NCI-H524 (cell line): ENCODE measurements around the gene MFN2.
"Not testable (repeated sequence)": the region's sequence is repeated elsewhere in the genome, so short reads cannot be mapped to it uniquely, and the experiment has no call there.

Experiments used
- DNase-seq, 2 experiments: peaks; one replicate each; lab custom pipeline; 2025; lab: John Stamatoyannopoulos, UW

The MFN2 gene

GRCh38 chr1:12022036-12022435 is 41.8 kb downstream of the MFN2 start:
- no peak for DNase-seq

GRCh38 chr1:12026586-12026985 is 46.3 kb downstream of the MFN2 start:
- no peak for DNase-seq

GRCh38 chr1:12028248-12028647 is 48.0 kb downstream of the MFN2 start:
- DNase-seq = no peak

- no peak for DNase-seq
Observed at GRCh38 chr1:12028957-12029511, 48.8 kb downstream of the MFN2 start.

- no peak for DNase-seq
Observed at GRCh38 chr1:12029720-12030339, 49.6 kb downstream of the MFN2 start.

GRCh38 chr1:12031039-12031980 is 51.1 kb downstream of the MFN2 start:
- peak in 1 of 2 experiments; percentile 40 for DNase-seq

- DNase-seq = no peak
Observed at GRCh38 chr1:12032161-12032621, 51.9 kb downstream of the MFN2 start.

- not testable (repeated sequence) for DNase-seq
Observed at GRCh38 chr1:12033441-12033840, 53.2 kb downstream of the MFN2 start.

GRCh38 chr1:12034381-12034801 is 54.1 kb downstream of the MFN2 start:
- DNase-seq = no peak

GRCh38 chr1:12035312-12035711 is 55.1 kb downstream of the MFN2 start:
- no peak for DNase-seq

GRCh38 chr1:12037486-12038355 is 57.5 kb downstream of the MFN2 start:
- DNase-seq = no peak

GRCh38 chr1:12038356-12039163 is 58.3 kb downstream of the MFN2 start:
- DNase-seq = no peak

- DNase-seq = no peak
Observed at GRCh38 chr1:12039164-12039525, 58.9 kb downstream of the MFN2 start.

GRCh38 chr1:12039824-12040456 is 59.7 kb downstream of the MFN2 start:
- not testable (repeated sequence) for DNase-seq

- DNase-seq = peak in 1 of 2 experiments; percentile 89
Observed at GRCh38 chr1:12040457-12041051, 60.3 kb downstream of the MFN2 start.

GRCh38 chr1:12044187-12044877 is 64.1 kb downstream of the MFN2 start:
- DNase-seq = not testable (repeated sequence)

- no peak for DNase-seq
Observed at GRCh38 chr1:12046749-12047119, 66.5 kb downstream of the MFN2 start.

- no peak for DNase-seq
Observed at GRCh38 chr1:12047120-12047876, 67.1 kb downstream of the MFN2 start.

- no peak for DNase-seq
Observed at GRCh38 chr1:12048372-12048771, 68.1 kb downstream of the MFN2 start.
